Measurements from ENCODE around the gene CGB2.
"Not testable (repeated sequence)": the region's sequence is repeated elsewhere in the genome, so short reads cannot be mapped to it uniquely, and the experiment has no call there.

Gene CGB2

DNA sequence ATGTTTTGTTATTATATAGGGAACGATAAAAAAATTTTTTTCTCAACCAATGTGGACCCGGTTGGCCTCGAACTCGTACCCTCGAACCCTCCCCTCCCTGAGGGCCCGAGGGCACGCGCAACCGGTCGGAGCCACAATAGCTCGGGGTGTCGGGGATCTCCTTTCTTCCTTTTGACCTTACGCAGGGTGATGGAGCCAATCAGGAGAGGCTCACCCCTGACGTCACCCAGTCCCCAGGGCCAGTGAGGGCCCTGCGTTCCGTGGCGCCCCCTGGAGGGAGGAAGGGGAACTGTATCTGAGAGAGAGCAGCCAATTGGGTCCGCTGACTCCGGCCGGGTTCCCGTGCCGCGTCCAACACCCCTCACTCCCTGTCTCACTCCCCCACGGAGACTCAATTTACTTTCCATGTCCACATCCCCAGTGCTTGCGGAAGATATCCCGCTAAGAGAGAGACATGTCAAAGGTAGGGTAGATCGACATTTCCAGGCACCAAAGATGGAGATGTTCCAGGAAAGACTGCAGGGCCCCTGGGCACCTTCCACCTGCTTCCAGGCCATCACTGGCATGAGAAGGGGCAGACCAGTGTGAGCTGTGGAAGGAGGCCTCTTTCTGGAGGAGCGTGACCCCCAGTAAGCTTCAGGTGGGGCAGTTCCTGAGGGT is at the start of gene CGB2:
Gene CGB2, plus strand, starts transcription at position 249 of the 660 bp plus-strand sequence. Its CDS starts 206 bp downstream, at position 455.
- DNase-seq = not testable (repeated sequence)

DNA sequence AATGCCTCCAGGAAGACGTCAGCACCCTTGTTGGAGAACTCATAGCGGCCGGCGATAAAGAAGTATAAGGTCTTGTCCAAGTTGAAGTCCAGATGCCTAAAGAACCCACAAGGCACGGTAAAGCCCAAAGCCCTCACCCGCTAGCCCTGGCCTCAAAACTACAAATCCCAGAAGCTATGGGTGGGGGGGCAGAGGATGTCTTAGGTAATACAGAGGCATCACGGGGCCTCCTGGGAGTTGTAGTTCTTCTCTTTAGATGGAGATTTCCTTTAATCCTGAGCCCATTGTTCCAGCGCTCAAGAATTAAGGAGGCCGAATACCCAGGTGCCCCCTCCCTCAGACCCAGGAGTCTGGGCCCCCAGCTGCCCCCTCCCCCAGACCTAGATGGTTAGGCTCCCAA is 49.4 kb upstream of the CGB2 start:
- DNase-seq = no peak

DNA sequence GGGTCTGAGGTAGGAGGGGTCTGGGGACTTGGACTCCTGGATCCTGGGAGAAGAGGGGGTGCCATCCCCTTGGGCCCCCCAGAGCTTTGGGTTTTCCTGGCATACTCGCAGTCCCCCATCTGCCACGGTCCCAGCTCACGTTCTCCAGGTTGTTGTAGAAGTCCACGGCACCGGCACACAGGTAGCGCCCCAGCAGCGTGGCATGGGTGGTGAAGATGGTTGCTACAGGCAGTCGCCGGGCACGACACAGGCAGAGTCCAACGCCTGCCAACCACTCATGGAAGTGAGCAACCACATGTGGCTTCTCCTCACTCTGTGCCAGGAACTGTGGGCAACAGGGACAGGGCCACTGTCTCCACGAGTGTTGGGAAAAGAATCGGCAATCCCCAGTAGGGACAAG is 46.0 kb upstream of the CGB2 start:
- DNase-seq = no peak

DNA sequence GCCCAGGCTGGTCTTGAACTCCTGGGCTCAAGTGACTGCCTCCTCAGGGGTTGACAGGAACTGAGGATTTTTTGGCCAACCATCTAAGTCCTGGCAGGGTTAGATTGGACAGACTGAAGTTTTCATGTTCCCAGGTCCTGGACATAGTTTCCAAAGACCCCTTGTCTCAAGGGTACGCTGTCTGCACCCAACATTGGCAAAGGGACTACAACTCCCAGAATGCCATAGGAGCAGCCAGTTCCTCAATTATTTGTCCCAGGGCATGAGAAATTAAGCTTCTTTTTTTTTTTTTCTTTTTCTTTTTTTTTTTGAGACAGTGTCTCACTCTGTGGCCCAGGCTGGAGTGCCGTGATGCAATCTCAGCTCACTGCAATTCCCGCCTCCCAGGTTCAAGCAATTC is 45.5 kb upstream of the CGB2 start:
- DNase-seq = no peak

DNA sequence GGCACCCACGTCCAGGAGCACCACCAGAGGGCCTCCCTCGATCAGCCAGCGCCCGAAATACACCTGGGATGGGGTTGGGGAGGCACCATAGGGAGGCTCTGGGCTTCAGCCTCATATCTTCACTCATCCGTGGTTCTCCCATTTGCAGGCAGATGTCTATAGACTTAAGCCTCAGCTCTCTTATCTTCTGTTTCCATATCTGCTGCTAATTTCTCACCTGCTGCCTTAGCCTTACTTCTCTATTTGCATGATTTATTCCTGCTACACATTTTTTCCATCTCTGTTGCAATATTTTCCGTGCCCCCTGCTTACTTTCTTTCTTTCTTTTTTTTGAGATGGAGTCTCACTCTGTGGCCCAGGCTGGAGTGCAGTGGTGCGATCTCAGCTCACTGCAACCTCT is 44.4 kb upstream of the CGB2 start:
- no peak for DNase-seq

DNA sequence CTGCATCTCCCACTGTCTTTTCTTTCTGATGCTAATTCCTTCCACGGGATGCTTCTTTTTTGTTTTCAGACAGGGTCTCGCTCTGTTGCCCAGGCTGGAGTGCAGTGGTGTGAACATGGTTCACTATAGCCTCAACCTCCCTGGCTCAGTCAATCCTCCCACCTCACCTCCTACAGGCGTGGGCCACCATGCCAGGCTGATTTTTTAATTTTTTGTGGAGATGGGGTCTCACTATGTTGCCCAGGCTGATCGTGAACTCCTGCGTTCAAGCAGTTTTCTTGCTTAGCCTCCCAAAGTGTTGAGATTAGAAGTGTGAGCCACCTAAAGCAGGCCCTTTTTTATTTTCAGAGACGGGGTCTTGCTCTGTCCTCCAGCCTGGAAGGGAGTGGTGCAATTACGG is 43.4 kb upstream of the CGB2 start:
- DNase-seq = no peak

DNA sequence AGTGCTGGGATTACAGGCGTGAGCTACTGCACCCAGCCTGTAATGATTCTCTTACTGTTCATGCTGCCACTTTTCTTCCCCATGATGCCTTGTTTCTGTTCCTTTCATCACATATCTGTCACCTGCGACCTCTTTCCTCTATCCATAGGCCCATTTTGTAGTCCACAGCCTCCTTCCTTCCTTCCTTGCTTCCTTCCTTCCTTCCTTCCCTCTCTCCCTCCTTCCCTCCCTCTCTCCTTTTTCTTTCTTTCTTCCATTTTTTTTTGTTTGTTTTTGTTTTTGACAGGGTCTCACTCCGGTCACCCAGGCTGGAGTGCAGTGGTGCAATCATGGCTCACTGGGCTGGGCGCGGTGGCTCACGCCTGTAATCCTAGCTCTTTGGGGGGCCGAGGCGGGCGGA is 42.8 kb upstream of the CGB2 start:
- DNase-seq = no peak

DNA sequence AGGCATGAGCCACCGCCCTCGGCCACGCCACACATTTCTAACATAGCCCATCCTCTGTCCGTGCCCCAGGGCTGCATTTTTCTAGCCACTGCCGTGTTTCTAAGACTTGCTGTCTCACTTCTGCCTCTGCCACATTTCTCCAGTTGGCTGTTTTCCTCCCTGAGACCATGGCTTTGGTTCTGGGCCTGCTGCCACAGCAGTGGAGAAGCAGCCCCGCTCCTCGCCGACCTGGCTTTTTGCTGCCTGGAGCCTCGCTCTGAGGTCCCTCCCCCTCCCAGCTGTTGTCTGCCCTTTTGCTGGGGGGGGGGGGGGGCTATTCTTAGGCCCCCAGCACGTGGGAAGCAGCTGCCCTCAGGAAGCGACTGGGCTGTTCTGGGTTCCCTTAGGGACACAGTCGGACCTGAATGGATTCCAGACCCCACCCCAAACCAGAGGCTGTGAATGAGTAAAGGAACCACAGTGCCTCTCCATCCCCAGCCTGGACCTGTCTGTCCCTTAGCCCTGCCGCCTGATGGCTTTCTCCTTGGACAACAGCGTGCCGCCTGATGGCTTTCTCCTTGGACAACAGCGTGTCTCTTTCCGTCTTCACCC is 41.9 kb upstream of the CGB2 start:
- no peak for DNase-seq

DNA sequence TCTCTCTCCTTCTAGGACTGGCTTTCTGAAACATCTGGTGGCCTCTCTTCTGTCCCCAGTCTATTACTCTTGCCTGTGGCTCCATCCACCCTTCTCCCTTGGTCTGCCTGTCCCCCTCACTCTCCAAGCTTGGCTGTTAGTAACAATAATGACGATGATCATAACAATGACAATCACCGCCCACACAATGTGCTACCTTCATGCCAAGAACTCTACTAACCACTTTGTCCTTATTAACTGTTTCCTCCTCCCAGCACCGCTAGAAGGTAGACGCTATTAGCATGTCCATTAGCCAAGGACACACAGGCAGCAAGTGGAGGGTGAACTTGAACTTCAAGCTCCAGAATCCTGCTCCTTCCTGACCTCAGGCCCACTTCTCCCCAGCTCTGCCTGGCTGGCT is 41.3 kb upstream of the CGB2 start:
- no peak for DNase-seq

DNA sequence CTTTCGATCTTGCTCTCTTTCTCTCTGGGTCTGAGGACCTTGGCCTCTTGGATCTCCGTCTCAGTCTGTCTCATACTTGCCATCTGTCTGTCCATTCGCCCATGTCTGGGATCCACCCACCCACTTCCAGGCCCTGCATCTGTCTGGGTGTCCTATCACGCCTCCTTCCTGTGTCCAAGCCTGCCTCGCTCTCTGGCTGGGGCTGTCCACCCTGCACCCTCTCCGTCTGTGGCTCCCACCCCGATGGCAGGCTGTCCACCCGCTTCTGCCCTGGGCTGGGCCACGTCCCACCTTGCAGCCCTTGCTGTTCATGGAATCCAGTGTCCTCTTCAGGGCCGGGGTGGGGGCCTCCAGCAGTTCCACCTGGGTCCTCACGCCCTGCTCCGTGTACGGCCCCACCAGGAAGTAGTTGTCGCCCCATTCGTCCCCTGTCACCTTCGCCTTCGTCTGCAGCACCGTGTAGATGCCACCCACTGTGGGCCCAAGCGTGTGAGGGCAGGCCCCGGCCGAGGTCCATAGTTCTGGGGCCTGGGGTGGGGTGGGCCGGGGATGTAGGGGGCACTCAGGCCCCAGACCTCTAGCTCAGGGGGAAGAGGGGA is 40.6 kb upstream of the CGB2 start:
- DNase-seq = no peak

DNA sequence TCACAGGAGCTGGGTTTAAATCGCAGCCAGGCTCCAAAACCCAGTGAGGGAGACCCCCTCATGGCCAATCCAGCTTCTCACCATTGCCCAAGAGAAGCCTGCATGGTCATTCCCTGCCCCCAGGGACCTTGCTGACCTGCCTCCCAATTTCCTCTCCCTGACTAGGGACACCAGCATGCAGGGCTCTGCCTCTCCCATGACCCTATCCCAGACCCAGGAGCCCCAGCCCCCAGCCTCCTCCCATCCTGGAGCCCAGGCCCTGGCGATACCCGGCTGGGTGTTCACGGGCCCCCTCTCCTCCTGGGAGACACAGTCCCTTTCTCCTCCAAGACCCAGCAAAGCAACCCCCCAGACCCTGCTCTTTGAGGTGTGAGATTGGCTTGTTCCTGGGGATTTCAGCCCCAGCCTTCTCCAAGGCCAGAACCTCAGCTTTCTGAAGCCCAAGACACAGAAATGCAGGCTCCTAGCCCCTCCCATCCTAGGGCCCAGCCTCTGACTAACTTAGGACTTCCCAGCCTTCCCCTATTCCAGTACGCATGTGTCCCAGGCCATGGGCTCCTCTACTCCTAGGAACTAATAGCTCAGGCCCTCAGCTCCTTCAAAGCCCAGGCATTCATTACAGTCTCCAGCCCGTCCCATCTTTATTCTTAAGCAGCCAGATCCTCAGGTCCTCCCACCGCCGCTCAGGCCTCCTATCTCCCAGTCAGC is 39.7 kb upstream of the CGB2 start:
- DNase-seq = no peak

DNA sequence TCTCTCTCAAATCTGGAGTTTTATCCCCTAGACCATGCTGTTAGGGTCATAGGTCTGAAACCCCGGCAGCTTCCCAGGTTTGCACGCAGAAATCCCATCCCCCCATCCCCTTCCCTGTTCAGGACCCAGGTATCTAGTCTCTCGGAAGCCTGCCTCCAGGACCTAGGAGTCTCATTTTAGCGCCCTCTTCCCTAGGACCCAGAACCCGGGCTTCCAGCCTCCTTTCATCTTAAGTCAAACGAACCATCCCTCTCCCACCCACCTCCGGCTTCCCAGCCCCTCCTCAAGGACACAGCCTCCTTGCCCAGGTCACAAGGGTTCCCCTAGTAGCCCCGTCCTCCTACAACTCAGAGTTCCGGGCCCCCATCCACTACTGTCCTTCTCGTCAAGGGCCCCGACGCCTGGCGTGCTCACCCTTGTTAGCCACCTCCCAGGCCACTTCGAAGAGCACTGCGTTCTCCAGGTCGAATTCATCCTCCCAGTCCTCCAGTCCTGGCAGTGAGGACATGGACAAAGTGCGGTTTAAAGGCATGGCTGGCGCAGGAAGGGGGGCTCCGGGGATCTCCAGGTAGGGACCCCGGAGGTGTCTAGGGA is 39.0 kb upstream of the CGB2 start:
- DNase-seq = no peak

DNA sequence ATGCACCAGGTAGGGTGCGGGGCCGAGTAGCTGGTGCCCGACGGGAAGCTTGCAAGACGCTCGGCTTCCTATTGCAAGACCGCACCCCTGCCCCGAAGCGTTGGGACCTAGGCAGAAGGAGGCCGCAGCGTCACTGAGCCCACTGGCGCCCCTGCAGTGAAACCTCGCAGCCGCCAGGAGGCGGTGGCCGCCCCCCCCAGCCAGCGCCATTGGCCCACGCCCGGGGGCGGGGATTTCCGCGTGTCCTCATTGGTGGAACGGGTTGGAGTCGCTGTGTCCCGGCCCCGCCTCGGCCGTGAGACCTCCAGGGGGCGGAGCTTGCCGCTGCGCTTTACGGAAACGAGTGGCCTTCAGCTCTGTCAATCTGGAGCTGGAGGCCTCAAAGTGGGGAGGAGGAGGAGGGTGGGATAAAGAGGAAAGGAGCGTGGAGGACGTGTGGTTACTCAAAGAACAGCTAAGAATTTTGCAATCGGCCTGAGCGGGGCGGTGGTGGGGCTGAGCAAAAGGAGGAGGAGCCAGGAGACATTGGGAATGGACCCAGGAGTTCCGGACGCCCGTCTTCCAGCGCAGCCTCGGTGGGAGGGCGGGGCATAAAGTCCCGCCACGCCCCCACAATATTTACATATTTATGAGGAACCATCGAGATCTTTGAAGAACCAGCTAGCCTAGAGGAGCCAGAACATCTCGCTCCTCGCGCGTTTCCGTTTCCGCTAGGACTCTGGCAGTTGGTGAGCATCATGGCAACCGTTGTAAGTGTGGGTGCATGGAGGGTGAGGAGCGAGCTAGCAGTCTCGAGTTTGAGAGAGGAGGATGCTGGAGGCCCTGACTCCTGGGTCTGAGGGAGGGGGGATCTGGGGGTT is 38.3 kb upstream of the CGB2 start, which contains the start of the genes GYS1 and RUVBL2:
Gene GYS1, minus strand, starts transcription at position 135 of the 860 bp plus-strand sequence. CDS start 197 bp downstream, outside the sequence.
Gene RUVBL2, plus strand, starts transcription at position 713 of the 860 bp plus-strand sequence. Its CDS starts 25 bp downstream, at position 738.
- DNase-seq = peak; percentile 95

DNA sequence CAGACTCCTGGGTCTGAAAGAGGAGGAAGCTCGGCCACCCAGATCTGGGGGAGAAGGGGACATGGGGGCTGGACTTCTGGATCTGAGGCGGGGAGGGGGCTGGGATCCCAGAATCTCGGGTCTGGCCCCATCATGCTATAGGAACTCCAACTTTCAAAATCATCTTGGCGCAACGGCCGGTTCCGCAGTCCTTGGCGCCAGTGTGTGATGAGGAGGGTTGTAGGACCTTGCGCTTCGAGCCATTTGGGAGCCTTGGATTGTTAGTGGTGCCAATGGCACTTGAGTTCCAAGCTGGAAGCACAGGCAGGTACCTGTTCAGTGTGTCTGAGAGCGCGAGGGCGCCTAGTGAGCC is 37.7 kb upstream of the CGB2 start:
- no peak for DNase-seq

DNA sequence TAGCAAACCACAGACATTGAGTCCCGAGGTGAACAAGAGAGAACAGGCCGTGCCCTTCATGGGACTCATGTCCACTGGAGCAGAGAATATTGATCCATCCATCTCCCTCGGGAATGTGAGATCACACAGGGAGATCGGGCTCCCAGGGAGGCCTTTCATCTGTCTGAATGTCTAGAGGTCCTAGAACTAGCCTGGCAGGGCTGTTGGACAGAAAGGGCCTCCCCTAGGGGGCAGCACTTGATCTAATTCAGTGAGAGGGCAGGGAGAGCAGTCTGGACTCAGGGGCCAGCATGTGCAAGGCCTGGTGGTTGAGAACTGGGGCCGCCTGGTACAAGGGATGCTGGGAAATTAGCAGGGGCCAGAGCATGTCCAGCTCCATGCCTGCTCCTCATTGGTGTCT is 33.7 kb upstream of the CGB2 start:
- DNase-seq = peak; percentile 89

DNA sequence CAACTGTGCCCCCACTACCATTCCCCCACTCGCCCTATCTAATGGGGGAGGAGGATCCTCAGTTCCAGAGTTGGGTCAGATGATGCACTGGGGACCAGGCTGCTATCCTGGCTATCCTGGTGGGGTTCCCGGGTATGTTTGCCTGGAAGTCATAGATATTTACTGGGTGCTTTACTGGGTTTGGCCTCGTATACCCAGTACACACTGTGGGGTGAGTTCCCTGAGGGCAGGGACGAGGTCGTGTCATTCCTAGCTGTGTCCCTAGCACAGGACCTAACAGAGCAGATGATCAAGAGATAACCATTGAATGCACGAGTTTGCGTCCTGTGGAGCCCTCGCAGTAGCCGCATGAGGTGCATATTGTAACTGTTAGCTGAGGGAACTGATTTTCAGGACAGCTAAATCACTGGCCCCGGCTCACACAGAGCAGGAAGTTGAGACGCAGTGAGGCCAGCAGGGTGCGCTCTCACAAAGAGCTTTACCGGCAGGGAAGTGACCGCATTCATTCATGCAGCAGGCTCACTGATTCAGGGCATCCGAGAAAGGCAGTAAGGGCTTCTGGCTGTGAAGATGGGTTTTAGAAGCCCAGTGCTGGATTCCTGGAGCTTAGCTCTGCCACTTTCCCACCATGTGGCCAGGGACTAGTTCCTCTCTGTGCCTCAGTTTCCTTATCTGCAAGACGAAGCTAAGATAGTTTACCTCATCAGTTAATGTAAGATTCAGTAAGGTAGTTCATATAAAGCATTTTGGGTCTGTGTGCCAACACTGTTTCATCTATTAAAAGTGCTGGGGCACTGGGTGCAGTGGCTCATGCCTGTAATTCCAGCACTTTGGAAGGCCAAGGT is 32.0 kb upstream of the CGB2 start:
- no peak for DNase-seq

DNA sequence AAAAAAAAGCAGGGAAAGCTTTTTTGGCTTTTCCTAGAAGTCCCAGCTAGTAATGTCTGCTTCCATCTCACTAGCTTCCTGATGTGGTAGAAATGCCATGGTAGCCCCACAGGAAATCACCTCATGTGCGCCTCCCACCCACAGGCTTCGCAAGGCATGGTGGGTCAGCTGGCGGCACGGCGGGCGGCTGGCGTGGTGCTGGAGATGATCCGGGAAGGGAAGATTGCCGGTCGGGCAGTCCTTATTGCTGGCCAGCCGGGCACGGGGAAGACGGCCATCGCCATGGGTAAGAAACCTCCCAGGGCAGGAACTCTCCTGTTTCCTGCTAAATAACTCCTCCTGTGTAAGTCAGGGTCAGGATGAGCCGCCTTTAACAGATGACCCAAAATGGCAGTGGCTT is 27.6 kb upstream of the CGB2 start:
- no peak for DNase-seq

DNA sequence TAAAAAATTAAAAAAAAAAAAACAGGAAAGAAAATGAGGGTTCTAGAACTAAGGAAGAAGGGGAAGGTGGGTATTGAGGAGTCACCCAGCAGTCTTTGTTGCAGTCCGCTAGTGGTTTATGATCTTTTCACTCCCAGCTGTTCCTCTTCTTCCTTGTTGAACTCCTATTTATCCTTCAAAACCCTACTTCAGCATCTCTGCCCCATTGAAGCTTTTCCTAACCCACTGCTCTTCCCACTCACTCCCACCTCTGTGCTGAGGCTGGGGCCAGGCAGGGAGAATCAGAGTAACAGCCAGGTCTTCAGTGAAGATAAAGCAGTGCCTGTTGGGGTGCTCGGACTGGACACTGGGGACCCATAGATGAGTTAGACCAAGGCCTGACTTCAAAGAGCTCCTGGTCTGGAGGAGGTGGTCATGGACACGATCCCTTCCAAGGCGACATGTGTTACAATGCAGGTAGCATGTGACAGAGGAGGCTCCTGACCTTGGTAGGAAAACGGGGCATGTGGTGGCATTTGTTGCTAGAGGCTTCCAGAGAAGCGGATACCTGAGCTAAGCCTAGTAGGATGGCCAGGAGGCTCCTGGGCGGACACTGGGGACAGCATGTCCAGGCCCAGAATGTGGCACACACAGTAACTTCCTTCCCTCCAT is 26.6 kb upstream of the CGB2 start:
- DNase-seq = no peak

DNA sequence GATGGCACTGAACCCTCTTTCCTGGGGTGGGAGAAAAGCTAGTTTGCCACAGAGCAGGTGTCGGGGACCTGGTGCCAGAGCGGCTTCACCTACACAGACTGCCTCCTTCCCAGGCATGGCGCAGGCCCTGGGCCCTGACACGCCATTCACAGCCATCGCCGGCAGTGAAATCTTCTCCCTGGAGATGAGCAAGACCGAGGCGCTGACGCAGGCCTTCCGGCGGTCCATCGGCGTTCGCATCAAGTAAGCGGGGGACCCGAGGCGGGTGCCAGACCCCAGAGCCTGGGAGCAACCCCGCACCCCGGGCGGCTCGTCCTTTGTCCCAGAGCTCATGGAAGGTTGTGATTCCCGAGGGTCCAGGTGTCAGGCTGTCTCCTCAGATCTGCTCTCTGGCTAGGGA is 24.8 kb upstream of the CGB2 start:
- no peak for DNase-seq

DNA sequence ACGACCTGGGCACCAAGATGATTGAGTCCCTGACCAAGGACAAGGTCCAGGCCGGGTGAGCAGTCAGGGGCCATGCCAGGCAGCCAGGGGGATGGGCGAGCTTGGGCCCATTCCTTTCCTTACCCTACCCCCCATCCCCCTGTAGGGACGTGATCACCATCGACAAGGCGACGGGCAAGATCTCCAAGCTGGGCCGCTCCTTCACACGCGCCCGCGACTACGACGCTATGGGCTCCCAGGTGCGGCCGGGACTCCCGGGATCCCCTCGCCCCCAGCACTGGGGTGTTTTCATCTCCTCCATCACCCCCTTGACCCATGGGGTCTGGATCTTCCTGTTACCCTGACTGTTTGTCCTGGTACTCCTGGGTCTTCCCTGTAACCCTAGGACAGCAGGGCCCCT is 21.9 kb upstream of the CGB2 start:
- DNase-seq = no peak

DNA sequence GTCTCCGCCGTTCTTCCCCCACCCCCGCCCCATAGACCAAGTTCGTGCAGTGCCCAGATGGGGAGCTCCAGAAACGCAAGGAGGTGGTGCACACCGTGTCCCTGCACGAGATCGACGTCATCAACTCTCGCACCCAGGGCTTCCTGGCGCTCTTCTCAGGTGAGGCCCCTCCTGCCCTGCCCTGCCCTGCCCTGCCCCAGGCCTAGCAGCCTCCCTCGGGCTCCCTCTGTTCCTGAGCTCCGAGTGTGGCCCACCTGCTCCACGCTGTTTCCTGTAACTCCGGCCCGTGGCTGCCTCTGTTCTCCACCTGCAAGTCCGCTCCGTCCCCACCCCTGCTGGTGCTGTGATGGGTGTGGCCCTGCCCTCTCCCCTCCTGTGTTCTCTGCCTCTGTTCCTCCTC is 21.2 kb upstream of the CGB2 start:
- DNase-seq = no peak
